ENCODE results near the gene PDGFA. TPM values are rescaled to one million over a fixed set of nuclear protein-coding genes. Genes with fewer than 3 reads are reported as not detected.

Gene PDGFA
- total RNA-seq, 3 donors from 2014 or later (not counting 1 experiment from before 2014, with no cell fraction given): 0.86 to 2.0 (median 1.5) TPM

DNA sequence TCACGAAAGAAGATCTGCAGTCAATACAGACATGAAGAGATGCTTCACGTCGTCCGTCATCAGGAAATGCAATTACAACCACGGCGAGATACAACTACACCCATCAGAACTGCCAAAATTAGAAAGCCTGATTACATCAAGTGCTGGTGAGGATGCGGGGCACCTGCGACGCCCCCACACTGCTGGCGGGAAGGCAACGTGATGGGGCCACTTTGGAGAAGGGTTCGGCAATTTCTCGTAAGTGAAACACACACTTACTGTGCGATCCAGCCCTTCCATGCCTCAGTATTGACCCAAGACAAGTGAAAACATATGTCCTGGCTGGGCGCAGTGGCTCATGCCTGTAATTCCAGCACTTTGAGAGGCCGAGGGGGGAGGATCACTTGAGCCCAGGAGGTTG is 25.8 kb upstream of the PDGFA start:
- no peak overlapping the region for H3K27ac Mint-ChIP-seq
- no peak overlapping the region for H3K4me3 Mint-ChIP-seq
- DNase-seq: no peak
- H3K36me3 ChIP-seq (ENCODE audit: control insufficient read depth, insufficient read depth, low read length): no peaks in the 10 kb centered on the region
- TF ChIP-seq, protein P1, sequence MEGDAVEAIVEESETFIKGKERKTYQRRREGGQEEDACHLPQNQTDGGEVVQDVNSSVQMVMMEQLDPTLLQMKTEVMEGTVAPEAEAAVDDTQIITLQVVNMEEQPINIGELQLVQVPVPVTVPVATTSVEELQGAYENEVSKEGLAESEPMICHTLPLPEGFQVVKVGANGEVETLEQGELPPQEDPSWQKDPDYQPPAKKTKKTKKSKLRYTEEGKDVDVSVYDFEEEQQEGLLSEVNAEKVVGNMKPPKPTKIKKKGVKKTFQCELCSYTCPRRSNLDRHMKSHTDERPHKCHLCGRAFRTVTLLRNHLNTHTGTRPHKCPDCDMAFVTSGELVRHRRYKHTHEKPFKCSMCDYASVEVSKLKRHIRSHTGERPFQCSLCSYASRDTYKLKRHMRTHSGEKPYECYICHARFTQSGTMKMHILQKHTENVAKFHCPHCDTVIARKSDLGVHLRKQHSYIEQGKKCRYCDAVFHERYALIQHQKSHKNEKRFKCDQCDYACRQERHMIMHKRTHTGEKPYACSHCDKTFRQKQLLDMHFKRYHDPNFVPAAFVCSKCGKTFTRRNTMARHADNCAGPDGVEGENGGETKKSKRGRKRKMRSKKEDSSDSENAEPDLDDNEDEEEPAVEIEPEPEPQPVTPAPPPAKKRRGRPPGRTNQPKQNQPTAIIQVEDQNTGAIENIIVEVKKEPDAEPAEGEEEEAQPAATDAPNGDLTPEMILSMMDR (IDR thresholded peaks at IDR 0.05): no peak
- H3K27ac ChIP-seq (ENCODE audit: low read length): no peak overlapping the region
- 86% methylated on average over 16 of the region's 16 CpGs for WGBS (ENCODE audit: insufficient coverage)
- ATAC-seq: no peak
- no peak overlapping the region for H3K4me3 ChIP-seq (ENCODE audit: low read length)
- H3K9me3 Mint-ChIP-seq: peaks cover 0 to 2% of the 10 kb centered on the region in 2 donors
- no peaks in the 10 kb centered on the region for H3K4me1 Mint-ChIP-seq
- H3K4me1 ChIP-seq (ENCODE audit: control insufficient read depth, insufficient read depth, low read length): no peaks in the 10 kb centered on the region
- H3K27me3 Mint-ChIP-seq (ENCODE audit: low read depth in 2 of 2): no peaks in the 10 kb centered on the region
- peaks cover 3% of the 10 kb centered on the region for H3K9me3 ChIP-seq (ENCODE audit: control insufficient read depth, insufficient read depth, low read length)
- H3K27me3 ChIP-seq (ENCODE audit: control insufficient read depth, insufficient read depth, low read length): no peaks in the 10 kb centered on the region
- no peaks in the 10 kb centered on the region for H3K36me3 Mint-ChIP-seq
- intact Hi-C loops (cut with micrococcal nuclease): no loop called here

DNA sequence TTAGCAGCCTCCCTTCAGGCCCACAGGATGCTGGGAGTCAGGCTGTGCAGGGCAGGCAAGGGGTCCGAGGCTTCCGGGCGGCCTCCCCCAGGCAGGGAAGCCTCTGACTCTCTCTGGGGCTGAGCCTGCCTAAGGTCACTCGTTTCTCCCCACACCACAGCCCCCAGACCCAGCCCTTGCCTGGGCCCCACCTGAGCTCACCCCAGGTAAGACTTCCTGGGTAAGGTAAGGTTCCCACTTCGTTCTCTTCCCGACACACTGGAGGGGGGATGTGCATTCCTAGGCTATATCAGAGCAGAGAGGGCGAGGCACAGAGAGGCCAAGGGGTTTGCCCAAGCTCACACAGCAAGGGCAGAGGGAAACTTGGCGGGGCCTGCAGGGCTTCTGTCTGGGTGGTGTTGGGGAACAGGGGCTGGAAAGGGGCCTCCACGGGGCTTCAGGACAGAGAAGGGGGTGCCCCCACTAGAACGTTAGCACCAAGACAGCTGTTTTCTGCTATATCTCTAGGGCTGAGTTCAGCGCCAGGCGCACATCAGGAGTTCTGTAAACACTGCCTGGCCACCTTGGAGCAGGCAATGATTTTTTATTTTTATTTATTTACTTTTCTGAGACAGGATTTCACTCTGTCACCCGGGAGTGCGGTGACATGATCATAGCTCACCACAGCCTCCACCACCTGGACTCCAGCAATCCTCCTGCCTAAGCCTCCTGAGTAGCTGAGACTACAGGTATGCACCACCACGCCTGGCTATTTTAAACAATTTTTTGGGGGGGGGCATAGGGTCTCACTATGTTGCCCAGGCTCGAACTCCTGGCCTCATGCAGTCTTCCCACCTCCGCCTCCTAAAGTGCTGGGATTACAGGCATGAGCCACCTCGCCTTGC is 24.9 kb upstream of the PDGFA start:
- Histone ChIP-seq H3K36me3 (ENCODE audit: control insufficient read depth, insufficient read depth, low read length) (no peaks in the 10 kb centered on the region), H3K9me3 (ENCODE audit: control insufficient read depth, insufficient read depth, low read length) (peaks cover 3% of the 10 kb centered on the region), H3K27ac (ENCODE audit: low read length) (no peak overlapping the region), H3K4me3 (ENCODE audit: low read length) (no peak overlapping the region), H3K27me3 (ENCODE audit: control insufficient read depth, insufficient read depth, low read length) (no peaks in the 10 kb centered on the region), H3K4me1 (ENCODE audit: control insufficient read depth, insufficient read depth, low read length) (no peaks in the 10 kb centered on the region)
- TF ChIP-seq, protein P1 (IDR thresholded peaks at IDR 0.05): no peak
- no peak overlapping the region for H3K27ac Mint-ChIP-seq
- no peak overlapping the region for H3K4me3 Mint-ChIP-seq
- H3K9me3 Mint-ChIP-seq: peaks cover 0 to 2% of the 10 kb centered on the region in 2 donors
- no peaks in the 10 kb centered on the region for H3K4me1 Mint-ChIP-seq
- H3K36me3 Mint-ChIP-seq: no peaks in the 10 kb centered on the region
- no peak for DNase-seq
- intact Hi-C loops (cut with micrococcal nuclease): no loop called here
- WGBS (ENCODE audit: insufficient coverage): 90% methylated on average over 18 of the region's 18 CpGs
- ATAC-seq: no peak
- H3K27me3 Mint-ChIP-seq (ENCODE audit: low read depth in 2 of 2): no peaks in the 10 kb centered on the region

DNA sequence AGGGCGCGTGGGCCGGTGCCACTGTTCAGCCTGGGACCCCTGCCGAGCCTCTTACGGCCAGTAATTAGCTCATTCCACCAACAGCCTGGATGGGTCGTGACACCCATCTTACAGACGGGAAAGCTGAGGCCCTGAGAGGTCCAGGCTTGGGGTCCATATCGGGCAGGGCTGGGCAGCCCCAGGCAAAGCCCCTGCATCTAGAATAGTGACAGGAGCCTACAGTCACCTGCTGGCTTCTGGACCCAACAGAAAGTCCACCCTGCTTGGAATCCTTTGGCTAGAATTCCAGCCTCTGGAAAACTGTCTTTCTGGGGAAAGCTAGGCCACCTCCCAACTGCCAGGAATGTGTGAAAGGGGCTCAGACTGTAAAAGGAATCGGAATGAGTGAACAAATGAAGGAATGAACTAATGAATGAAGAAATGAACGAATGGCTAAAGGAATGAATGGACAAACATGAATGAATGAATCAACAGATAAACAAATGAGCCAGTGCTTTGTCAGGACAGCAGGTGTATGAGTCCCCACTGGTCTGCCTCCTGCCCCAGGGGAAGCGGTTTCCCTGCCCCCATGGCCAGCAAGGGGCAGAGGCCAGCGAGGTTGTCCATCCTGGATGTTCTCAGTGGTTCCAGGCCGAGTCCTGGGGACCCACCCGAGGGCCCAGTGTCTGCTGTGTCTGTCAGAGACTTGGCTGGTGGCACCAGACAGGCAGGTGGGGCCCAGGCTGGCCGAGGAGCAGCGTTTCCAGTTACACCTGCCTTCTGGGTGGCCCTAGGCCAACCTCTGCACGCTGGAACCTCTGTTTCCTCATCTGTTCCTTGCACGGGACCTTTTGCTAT is 24.1 kb upstream of the PDGFA start:
- H3K9me3 Mint-ChIP-seq: peaks cover 0 to 2% of the 10 kb centered on the region in 2 donors
- H3K4me1 Mint-ChIP-seq: no peaks in the 10 kb centered on the region
- no peaks in the 10 kb centered on the region for H3K36me3 Mint-ChIP-seq
- TF ChIP-seq, protein P1 (IDR thresholded peaks at IDR 0.05): no peak
- no peak overlapping the region for H3K4me3 Mint-ChIP-seq
- DNase-seq: no peak
- no peaks in the 10 kb centered on the region for H3K36me3 ChIP-seq (ENCODE audit: control insufficient read depth, insufficient read depth, low read length)
- intact Hi-C loops (cut with micrococcal nuclease): no loop called here
- H3K27ac ChIP-seq (ENCODE audit: low read length): no peak overlapping the region
- no peak overlapping the region for H3K27ac Mint-ChIP-seq
- peaks cover 3% of the 10 kb centered on the region for H3K9me3 ChIP-seq (ENCODE audit: control insufficient read depth, insufficient read depth, low read length)
- H3K27me3 ChIP-seq (ENCODE audit: control insufficient read depth, insufficient read depth, low read length): no peaks in the 10 kb centered on the region
- H3K27me3 Mint-ChIP-seq (ENCODE audit: low read depth in 2 of 2): no peaks in the 10 kb centered on the region
- no peak overlapping the region for H3K4me3 ChIP-seq (ENCODE audit: low read length)
- no peaks in the 10 kb centered on the region for H3K4me1 ChIP-seq (ENCODE audit: control insufficient read depth, insufficient read depth, low read length)
- ATAC-seq: no peak
- 85% methylated on average over 18 of the region's 18 CpGs for WGBS (ENCODE audit: insufficient coverage)
